ENCODE measurements around the gene POC5. TPM values are rescaled to one million over a fixed set of nuclear protein-coding genes. Genes with fewer than 3 reads are reported as not detected.

Gene POC5
- total RNA-seq, 1 donor from 2014 or later: 16.0 TPM

GRCh38 chr5:75632321-75632720 lies 84.9 kb downstream of the POC5 start:
- no peak overlapping the region for H3K27ac Mint-ChIP-seq
- peaks cover 7% of the 10 kb centered on the region for H3K36me3 Mint-ChIP-seq
- H3K27me3 Mint-ChIP-seq: no peaks in the 10 kb centered on the region
- no peak overlapping the region for H3K4me3 Mint-ChIP-seq
- no peak for TF ChIP-seq CTCF (conservative IDR thresholded peaks at IDR 0.05)
- H3K4me1 Mint-ChIP-seq (ENCODE audit: unreplicated experiment): no peaks in the 10 kb centered on the region
- no peaks in the 10 kb centered on the region for H3K9me3 Mint-ChIP-seq
- DNase-seq (ENCODE audit: extremely low spot score, unreplicated experiment): no peak

- H3K4me1 Mint-ChIP-seq (ENCODE audit: unreplicated experiment): no peaks in the 10 kb centered on the region
- H3K27ac Mint-ChIP-seq: no peak overlapping the region
- TF ChIP-seq CTCF (conservative IDR thresholded peaks at IDR 0.05): no peak
- no peak for DNase-seq (ENCODE audit: extremely low spot score, unreplicated experiment)
- no peaks in the 10 kb centered on the region for H3K36me3 Mint-ChIP-seq
- no peak overlapping the region for H3K4me3 Mint-ChIP-seq
- no peaks in the 10 kb centered on the region for H3K9me3 Mint-ChIP-seq
- H3K27me3 Mint-ChIP-seq: no peaks in the 10 kb centered on the region
Observed at GRCh38 chr5:75630875-75631274, 86.4 kb downstream of the POC5 start.

- Mint-ChIP-seq H3K4me3 (no peak overlapping the region), H3K27me3 (no peaks in the 10 kb centered on the region), H3K27ac (no peak overlapping the region), H3K36me3 (no peaks in the 10 kb centered on the region), H3K4me1 (ENCODE audit: unreplicated experiment) (peaks cover 8% of the 10 kb centered on the region), H3K9me3 (no peaks in the 10 kb centered on the region)
- no peak for DNase-seq (ENCODE audit: extremely low spot score, unreplicated experiment)
- TF ChIP-seq CTCF (conservative IDR thresholded peaks at IDR 0.05): no peak
Observed at GRCh38 chr5:75627801-75628200, 89.4 kb downstream of the POC5 start.

GRCh38 chr5:75626959-75627358 lies 90.3 kb downstream of the POC5 start:
- no peaks in the 10 kb centered on the region for H3K9me3 Mint-ChIP-seq
- no peaks in the 10 kb centered on the region for H3K27me3 Mint-ChIP-seq
- H3K4me3 Mint-ChIP-seq: no peak overlapping the region
- DNase-seq (ENCODE audit: extremely low spot score, unreplicated experiment): no peak
- peaks cover 8% of the 10 kb centered on the region for H3K4me1 Mint-ChIP-seq (ENCODE audit: unreplicated experiment)
- no peak overlapping the region for H3K27ac Mint-ChIP-seq
- no peaks in the 10 kb centered on the region for H3K36me3 Mint-ChIP-seq
- TF ChIP-seq CTCF (conservative IDR thresholded peaks at IDR 0.05): no peak

Other genes starting within 250 kb of the POC5 start
- 55.6 and 66.0 TPM in 2 replicates for gene CERT1, start 205.8 kb downstream of the POC5 start, total RNA-seq (ENCODE audit: low replicate concordance)
- gene POLK, start 205.5 kb downstream of the POC5 start, total RNA-seq (ENCODE audit: low replicate concordance): 13.8 and 21.2 TPM in 2 replicates
- 0.93 and 1.6 TPM in 2 replicates for gene ANKDD1B, start 106.0 kb downstream of the POC5 start, total RNA-seq (ENCODE audit: low replicate concordance)